Neural progenitor cell (in vitro differentiated cells): ENCODE data around the gene SYNDIG1L.

Source experiments
- CTCF ChIP-seq: fragments of 200-600 bp; sonication (generic); IDR thresholded peaks from 2 replicates; pipeline ENCODE4 v1.5.1; 2017; ENCODE audit warnings: antibody characterized with exemption, mild to moderate bottlenecking
- EZH2 ChIP-seq: fragments of 200-600 bp; sonication (generic); IDR thresholded peaks from 2 replicates; pipeline ENCODE4 v1.6.1; 2017; ENCODE audit warnings: antibody characterized with exemption, mild to moderate bottlenecking, moderate library complexity
- EZH2phosphoT487 ChIP-seq: fragments of 200-600 bp; sonication (generic); IDR thresholded peaks from 2 replicates; pipeline ENCODE4 v1.6.1; 2017; ENCODE audit warnings: antibody characterized with exemption

GRCh38 chr14:74444866-74445265 is 18.9 kb upstream of the SYNDIG1L start:
- TF ChIP-seq CTCF (no peak), EZH2 (no peak), EZH2phosphoT487 (no peak)
